ENCODE results near the gene ANO1.

Gene ANO1

DNA sequence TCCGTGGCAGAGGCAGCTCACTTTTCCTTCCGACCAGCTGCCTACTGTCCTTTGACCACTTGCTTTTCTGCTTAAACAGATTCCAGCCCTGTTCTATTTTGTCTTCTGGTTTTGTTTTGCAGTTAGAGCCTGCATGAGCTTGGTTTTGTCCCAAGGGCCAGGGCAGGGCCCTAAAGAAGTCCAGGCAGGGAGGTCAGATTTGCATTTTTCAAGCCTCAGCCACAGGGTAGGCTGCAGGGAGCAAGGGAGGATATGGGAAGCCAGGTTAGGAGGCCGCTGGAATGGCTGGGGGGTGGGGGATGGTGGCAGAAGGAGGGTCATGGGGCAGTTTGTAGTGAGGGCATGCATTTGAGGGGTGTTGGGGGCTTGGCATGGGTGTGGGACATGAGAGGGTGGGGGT lies 148.1 kb downstream of the ANO1 start:
- no peak for DNase-seq

DNA sequence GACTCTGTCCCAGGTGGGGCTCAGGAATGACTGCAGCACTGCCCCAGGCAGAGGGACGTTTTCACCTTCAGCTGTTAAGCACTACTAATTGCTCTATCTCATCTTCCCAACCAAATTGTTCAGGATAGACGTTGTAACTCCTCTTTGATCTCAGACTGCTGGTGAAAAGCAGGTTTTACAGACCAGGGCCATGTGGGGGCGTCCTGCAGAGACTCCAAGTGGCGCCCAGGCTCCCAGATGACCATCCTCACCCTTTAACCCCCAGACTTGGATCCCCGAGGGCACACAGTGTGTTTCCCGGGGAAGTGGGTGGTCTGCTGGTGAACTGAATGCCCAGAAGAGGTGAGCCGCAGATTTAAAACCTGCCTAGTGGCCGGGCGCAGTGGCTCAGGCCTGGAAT lies 148.8 kb downstream of the ANO1 start:
- no peak for DNase-seq

DNA sequence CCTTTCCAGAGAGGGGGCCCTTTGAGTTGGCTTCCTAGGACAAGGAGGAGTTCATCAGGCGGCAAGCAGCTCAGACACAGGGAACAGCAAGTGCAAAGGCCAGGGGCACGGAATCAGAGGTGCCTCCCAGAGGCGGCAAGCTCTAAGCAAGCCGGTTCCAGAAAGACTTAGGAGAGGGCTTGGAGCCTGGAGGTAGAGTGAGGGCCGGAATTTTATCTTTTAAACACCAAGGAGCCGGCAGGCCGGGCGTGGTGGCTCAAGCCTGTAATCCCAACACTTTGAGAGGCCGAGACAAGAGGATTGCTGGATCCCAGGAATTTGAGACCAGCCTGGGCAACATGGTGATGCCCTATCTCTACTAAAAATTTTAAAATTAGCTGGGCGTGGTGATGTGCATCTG lies 151.6 kb downstream of the ANO1 start:
- no peak for DNase-seq

DNA sequence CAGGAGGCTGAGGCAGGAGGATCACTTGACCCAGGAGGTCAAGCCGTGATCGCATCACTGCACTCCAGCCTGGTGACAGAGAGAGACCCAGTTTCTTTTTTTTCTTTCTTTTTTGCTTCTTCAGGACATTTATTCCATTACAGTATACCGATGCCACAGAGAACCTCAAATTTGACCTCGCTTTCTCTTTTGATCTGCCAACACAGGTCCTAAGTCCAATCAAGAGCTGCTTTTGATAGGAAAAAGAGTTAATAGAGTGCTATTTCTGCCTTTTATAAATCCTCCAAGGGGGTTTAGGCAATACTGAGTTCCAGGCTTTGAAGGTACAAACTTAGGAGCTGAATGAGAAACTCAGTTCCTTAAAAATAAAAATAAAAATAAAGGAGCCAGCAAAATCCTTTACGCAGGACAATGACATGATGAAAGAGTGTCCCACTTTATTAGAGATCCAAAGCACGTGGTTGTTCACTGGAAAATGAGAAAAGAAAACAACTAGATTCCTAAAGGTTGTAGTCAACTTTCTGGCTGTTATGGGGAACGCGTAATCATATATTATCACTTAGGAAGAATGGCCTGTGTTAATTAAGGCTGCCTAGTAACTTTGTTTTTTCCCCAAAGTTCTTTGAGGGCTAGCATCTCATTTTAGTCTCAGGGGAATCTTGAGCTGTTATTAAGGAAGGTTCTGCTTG lies 152.2 kb downstream of the ANO1 start:
- no peak for DNase-seq

DNA sequence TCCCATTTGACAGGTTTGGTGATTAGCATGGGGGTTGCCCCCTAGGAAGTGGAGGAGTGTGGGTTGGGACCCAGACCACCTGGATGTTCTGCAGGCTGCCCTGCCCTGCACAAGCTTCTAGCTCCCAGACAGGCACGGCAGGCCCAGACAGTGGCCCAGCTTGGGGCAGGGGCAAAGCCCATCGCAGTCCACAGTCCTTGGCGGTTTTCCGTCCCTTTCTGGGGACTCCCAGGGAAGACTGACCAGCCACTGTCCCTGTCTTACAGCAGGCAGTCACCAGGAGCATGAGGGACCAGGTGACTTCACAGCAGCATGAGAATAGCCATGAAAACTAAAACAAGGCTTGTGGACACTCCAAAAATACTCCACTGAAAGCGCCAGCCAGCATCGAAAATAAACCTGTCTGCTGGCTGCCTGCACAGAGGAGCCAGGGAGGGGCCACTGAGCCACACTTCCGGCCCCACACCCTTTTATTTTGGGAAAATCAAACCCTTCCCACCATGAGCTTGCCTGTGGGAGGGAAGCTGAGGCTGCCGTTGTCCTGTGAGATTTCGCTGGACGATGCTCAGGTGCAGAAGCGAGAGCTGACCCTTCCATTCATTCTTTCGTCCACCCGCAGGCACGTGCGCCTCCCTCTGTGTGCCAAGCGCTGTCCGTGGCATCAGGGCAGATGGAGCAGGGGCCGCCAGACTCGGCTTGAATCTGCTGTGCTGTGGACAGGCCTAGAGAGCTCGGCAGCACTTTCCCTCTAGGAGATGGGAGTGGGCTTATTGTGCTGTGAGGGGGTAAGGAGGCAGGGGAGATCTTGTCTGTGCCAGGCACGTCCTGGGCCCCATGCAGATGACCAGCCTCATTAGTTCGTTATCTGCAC lies 153.0 kb downstream of the ANO1 start:
- DNase-seq, result no peak

DNA sequence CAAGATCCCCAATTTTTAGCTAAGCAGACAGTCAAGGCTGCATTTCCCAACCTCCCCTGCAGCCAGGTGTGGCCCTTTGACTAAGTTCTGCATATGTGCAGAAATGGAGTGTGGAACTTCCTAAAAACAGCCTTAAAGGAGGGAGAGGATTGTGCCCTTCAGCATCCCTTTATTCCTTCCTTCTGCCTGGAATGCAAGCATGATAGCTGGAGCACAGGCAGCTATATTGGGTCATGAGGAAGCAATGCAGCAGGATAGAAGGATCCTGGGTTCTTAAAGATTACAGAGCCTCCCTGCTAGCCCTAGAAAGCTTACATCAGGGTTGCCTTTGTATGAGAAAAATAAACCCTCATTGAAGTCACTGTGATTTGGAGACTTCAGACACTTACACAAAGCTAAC lies 154.9 kb downstream of the ANO1 start:
- DNase-seq, result no peak

DNA sequence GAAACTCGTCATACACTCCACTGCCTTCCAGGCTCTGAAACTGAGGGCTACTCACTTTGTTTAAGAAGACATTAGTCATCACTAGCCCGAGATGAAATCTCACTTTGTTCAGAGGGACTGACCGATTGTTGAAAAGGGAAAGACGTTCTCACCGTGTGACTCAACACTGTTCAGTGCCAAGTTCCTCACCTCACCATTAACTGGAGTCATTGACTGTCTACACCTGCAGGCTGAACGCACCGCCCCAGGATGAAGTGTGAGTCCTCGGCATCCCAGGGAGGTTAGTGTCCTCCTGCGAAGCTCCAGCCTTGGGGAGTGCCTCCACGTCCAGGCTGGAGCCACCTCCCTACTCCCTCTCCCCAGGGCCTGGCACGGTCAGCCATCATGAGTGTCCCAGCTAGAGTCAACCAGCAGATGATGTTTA lies 155.4 kb downstream of the ANO1 start:
- DNase-seq, result no peak

DNA sequence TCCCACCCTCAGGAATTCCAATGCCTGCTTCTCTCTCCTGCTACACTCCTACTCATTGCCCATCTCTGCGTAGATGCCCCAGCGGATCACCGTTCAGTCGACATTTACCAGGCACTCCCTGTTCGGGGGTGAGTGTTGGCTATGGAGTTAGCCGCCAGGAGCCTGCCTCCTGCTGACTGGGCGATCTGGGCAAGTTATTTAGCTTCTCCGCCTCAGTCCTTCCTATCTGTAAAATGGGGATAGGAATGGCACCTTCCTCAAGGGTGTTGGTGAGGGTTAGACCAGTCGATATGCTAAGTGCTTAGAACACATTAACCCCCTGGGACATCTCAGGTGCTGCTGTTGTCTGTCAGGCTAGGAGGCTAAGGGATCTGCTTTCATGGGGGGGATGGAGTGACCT lies 155.8 kb downstream of the ANO1 start:
- DNase-seq, result no peak
